GM12878 (cell line): ENCODE data around the gene TADA3.

Experiments used
- CTCF ChIP-seq, 3 experiments: IDR thresholded peaks in 2 of 3; conservative IDR thresholded peaks in 1 of 3; 2 replicates each; pipeline ENCODE4 v1.5.1; 2011; ENCODE audit warnings: low read depth in 3 of 3, low read length in 3 of 3, mild to moderate bottlenecking in 3 of 3, control low read depth in 2 of 3, moderate library complexity in 2 of 3, inconsistent platforms in 1 of 3, mixed read lengths in 1 of 3; ENCODE audit not compliant: control insufficient read depth in 2 of 3, insufficient read depth in 1 of 3; ENCODE audit errors: extremely low read depth in 1 of 3
- EP300 ChIP-seq, 2 experiments: fragments of 150-350 bp in 1 of 2; IDR thresholded peaks; 2 replicates each; pipeline ENCODE4 v1.6.1; 2011 to 2012; ENCODE audit warnings: low read depth in 2 of 2, low read length in 2 of 2, borderline replicate concordance in 1 of 2, improper control_type of control experiment in 1 of 2, inconsistent platforms in 1 of 2; ENCODE audit not compliant: control insufficient read depth in 1 of 2
- EZH2 ChIP-seq: IDR thresholded peaks from 2 replicates; pipeline ENCODE4 v1.6.1; 2012; ENCODE audit warnings: low read depth, mild to moderate bottlenecking, control low read depth, inconsistent platforms, low read length, borderline replicate concordance; ENCODE audit not compliant: control insufficient read depth
- FOXM1 ChIP-seq: IDR thresholded peaks from 2 replicates; pipeline ENCODE4 v1.6.1; 2012; ENCODE audit warnings: low read depth, mild to moderate bottlenecking, inconsistent platforms, low read length, moderate library complexity
- POLR2A ChIP-seq: IDR thresholded peaks from 2 replicates; pipeline ENCODE4 v1.6.1; 2011; ENCODE audit warnings: low read depth, mild to moderate bottlenecking, low read length
- TAF1 ChIP-seq: IDR thresholded peaks from 2 replicates; pipeline ENCODE4 v1.6.1; 2011; ENCODE audit warnings: mild to moderate bottlenecking, low read depth, low read length, borderline replicate concordance
- ZNF274 ChIP-seq: IDR thresholded peaks from one replicate; pipeline ENCODE4 v1.8.0; 2011; ENCODE audit not compliant: insufficient read length, insufficient read depth
- ZZZ3 ChIP-seq: IDR thresholded peaks from 2 replicates; pipeline ENCODE4 v1.6.1; 2011; ENCODE audit warnings: low read depth; ENCODE audit not compliant: control insufficient read depth, insufficient read length

GRCh38 chr3:9779721-9780457 lies 12.4 kb downstream of the TADA3 start:
- TF ChIP-seq EP300 (IDR thresholded peaks at IDR 0.05; ENCODE audit: borderline replicate concordance in 1 of 2, control insufficient read depth in 1 of 2, low read depth in 2 of 2, low read length in 2 of 2) (peak in 1 of 2 experiments; percentile 45; a peak in 1 of 4 replicates), CTCF (IDR thresholded peaks at IDR 0.05 in 2 of 3, conservative IDR thresholded peaks at IDR 0.05 in 1 of 3; ENCODE audit: control insufficient read depth in 2 of 3, extremely low read depth in 1 of 3, insufficient read depth in 1 of 3, low read depth in 3 of 3, low read length in 3 of 3) (no peak), TAF1 (no peak), FOXM1 (peak; percentile 76; the same call in 1 of the 2 replicates), POLR2A (no peak; the same call in 1 of the 2 replicates), EZH2 (no peak), ZZZ3 (no peak), ZNF274 (no peak)
